Kidney (tissue), 14 donors: ENCODE results near the gene SMARCC2. TPM values are rescaled to one million over a fixed set of nuclear protein-coding genes. Genes with fewer than 3 reads are reported as not detected.

Experiments
- DNase-seq, 5 donors: peaks; one replicate each; pipeline ENCODE4 v3.0.0-alpha.2; 2013 to 2020
- FAIRE-seq: peaks from 2 replicates; lab custom pipeline; 2012; peaks lifted over from hg19 to GRCh38; lab: Jason Lieb, UNC
- H3K27ac ChIP-seq, 2 donors: one replicate each; pipeline ENCODE4 v1.7.0; 2013; ENCODE audit warnings: low read depth in 2 of 2, low read length in 2 of 2, inconsistent platforms in 1 of 2
- H3K27me3 ChIP-seq: one replicate; pipeline ENCODE4 v1.7.1; 2013; ENCODE audit warnings: low read length, inconsistent platforms; ENCODE audit not compliant: control insufficient read depth, insufficient read depth
- H3K36me3 ChIP-seq, 3 donors: one replicate each; pipeline versions ENCODE4 v1.7.0 to v1.7.1; 2013; ENCODE audit warnings: low read length in 3 of 3, control low read depth in 1 of 3, inconsistent platforms in 1 of 3; ENCODE audit not compliant: insufficient read depth in 3 of 3, control insufficient read depth in 2 of 3
- H3K4me1 ChIP-seq, 3 donors: one replicate each; pipeline versions ENCODE4 v1.7.0 to v1.7.1; 2013; ENCODE audit warnings: low read length in 3 of 3, inconsistent platforms in 1 of 3, low read depth in 1 of 3; ENCODE audit not compliant: control insufficient read depth in 2 of 3, insufficient read depth in 2 of 3
- H3K4me3 ChIP-seq, 3 donors: one replicate each; pipeline versions ENCODE4 v1.7.0 to v1.8.1; 2013; ENCODE audit warnings: low read length in 3 of 3, control low read depth in 1 of 3, inconsistent platforms in 1 of 3
- H3K9ac ChIP-seq, 3 donors: one replicate each; pipeline versions ENCODE4 v1.7.0 to v1.7.1; 2013; ENCODE audit warnings: low read length in 3 of 3, control low read depth in 1 of 3, inconsistent platforms in 1 of 3
- H3K9me3 ChIP-seq, 3 donors: one replicate each; pipeline versions ENCODE4 v1.7.0 to v1.7.1; 2013; ENCODE audit warnings: low read length in 3 of 3, control low read depth in 1 of 3, inconsistent platforms in 1 of 3; ENCODE audit not compliant: control insufficient read depth in 2 of 3, insufficient read depth in 1 of 3
- CTCF ChIP-seq: IDR thresholded peaks from 3 replicates; pipeline ENCODE4 v1.5.1; 2012; ENCODE audit warnings: mild to moderate bottlenecking, moderate library complexity, borderline replicate concordance; ENCODE audit not compliant: insufficient read depth; ENCODE audit errors: extremely low read depth
- intact Hi-C: fragments of 100-400 bp; cut with DNase I; formaldehyde crosslinking; loops from one replicate; pipeline ENCODE4 v1.11.1; 2022
- polyA plus RNA-seq: library from polyadenylated mRNA; stranded (reverse); fragments of 350-450 nt; fragmentation: Illumina TruSeq; extraction: RNeasy Lipid Tissue Mini Kit (QIAGEN cat#74804); gene quantifications from one replicate; pipeline ENCODE4 v1.2.3, GENCODE V29; 2014; ENCODE audit warnings: low read depth, low replicate concordance; ENCODE audit not compliant: insufficient read depth
- total RNA-seq: library from RNA; stranded (reverse); fragmentation: NEBNext Ultra II Directional; extraction: Animal tissue kit (Norgen Biotek cat#: 25700); gene quantifications from one replicate; pipeline ENCODE4 v1.2.1, GENCODE V29; 2021
- donor health status: control.
- donor health status: control.
- donor health status: control.
- donor health status: control.
- donor health status: control.
- donor health status: DM: yes; HTN: yes; CAD: no.
- donor health status: Normal renal cell carcinoma (clear cell type).

SMARCC2 gene
- total and polyA plus RNA-seq, 2 donors from 2014 or later, result 18.8 to 112 TPM

GRCh38 chr12:56190695-56191155, 1.4 kb upstream of the SMARCC2 start:
- no peak for TF ChIP-seq CTCF
- Histone ChIP-seq H3K36me3 (peaks cover 0 to 4% (median under 1%) of the 10 kb centered on the region in 3 donors), H3K27me3 (no peaks in the 10 kb centered on the region), H3K27ac (peak overlapping the region in 1 of 2 donors; percentile 99), H3K4me1 (peaks cover 0 to 19% (median 10%) of the 10 kb centered on the region in 3 donors), H3K9ac (peak overlapping the region; percentile 48 to 95 (median 87)), H3K9me3 (no peaks in the 10 kb centered on the region), H3K4me3 (peak overlapping the region; percentile 73 to 95 (median 89))
- DNase-seq (peak in 3 of 5 donors; percentile 25 to 48 (median 45)), FAIRE-seq (no peak)
- intact Hi-C loops, result no loop called here

DNA sequence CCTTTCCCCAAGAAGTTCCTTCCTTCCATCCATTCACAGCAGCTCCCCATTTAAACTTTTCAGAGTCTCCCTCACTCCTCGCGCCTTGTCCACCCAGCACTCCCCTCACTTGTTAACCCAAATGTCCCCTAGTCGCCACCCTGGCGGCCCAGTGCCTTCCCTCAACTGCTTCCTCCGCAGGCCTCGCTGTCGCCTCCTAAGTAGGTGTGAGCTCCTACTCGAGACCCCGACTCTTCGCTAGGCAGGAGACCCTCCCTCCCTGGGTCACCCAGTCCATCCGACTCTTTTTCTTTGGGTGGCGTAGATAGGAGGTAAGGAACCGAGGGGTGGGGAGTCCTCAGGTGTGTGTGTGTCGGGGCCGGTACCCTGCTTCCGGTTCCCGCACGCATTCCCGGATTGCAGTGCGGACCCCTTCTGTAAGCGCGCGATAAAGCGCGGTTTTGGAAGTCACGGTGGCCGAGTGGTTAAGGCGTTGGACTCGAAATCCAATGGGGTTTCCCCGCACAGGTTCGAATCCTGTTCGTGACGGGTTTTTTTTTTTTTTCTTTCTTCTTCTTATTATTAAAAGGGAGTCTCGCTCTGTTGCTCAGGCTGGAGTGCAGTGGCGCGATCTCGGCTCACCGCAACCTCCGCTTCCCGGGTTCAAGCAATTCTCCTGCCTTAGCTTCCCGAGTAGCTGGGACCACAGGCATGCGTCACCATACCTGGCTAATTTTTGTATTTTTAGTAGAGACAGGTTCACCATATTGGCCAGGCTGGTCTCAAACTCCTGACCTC, 823 bp upstream of the SMARCC2 start:
- H3K9ac ChIP-seq, result peak overlapping the region; percentile 87 to 95 (median 87)
- H3K4me1 ChIP-seq, result peaks cover 0 to 19% (median 10%) of the 10 kb centered on the region in 3 donors
- peaks cover 0 to 6% (median 2%) of the 10 kb centered on the region in 3 donors for H3K36me3 ChIP-seq
- intact Hi-C loops, result loop anchor here (10.0 kb wide), 1 partner anchor 65 kb away; the partner anchor contains the start of gene ESYT1
- DNase-seq (peak; percentile 93 to 97 (median 97)), FAIRE-seq (no peak)
- H3K4me3 ChIP-seq, result peak overlapping the region; percentile 73 to 95 (median 89)
- H3K27me3 ChIP-seq, result no peaks in the 10 kb centered on the region
- no peak for TF ChIP-seq CTCF
- peak overlapping the region; percentile 93 to 99 for H3K27ac ChIP-seq
- no peaks in the 10 kb centered on the region for H3K9me3 ChIP-seq

GRCh38 chr12:56188778-56189098, 545 bp downstream of the SMARCC2 start:
- intact Hi-C loops, result loop anchor here (10.0 kb wide), 1 partner anchor 64 kb away; the partner anchor contains the start of gene ESYT1
- DNase-seq, result peak in 2 of 5 donors; percentile 29 to 87
- Histone ChIP-seq H3K9ac (peak overlapping the region; percentile 46 to 82 (median 72)), H3K27ac (peak overlapping the region; percentile 25 to 88), H3K9me3 (no peaks in the 10 kb centered on the region), H3K36me3 (peaks cover 2 to 18% (median 14%) of the 10 kb centered on the region in 3 donors), H3K27me3 (no peaks in the 10 kb centered on the region), H3K4me3 (peak overlapping the region; percentile 61 to 95 (median 78)), H3K4me1 (peaks cover 0 to 19% (median 10%) of the 10 kb centered on the region in 3 donors)
- no peak for FAIRE-seq
- no peak for TF ChIP-seq CTCF
